GM12891 (cell line): ENCODE data around the gene BPTF.

Experiments
- PAX5 ChIP-seq: IDR thresholded peaks from 2 replicates; pipeline ENCODE4 v1.6.1; 2011; ENCODE audit warnings: low read length, moderate library complexity, mild to moderate bottlenecking; ENCODE audit not compliant: insufficient read depth, severe bottlenecking
- POLR2A ChIP-seq: IDR thresholded peaks from 2 replicates; pipeline ENCODE4 v1.6.1; 2011; ENCODE audit warnings: low read depth, low read length, control low read depth
- POLR2AphosphoS5 ChIP-seq: IDR thresholded peaks from 2 replicates; pipeline ENCODE4 v1.6.1; 2011; ENCODE audit warnings: low read depth, low read length, control low read depth
- SPI1 ChIP-seq: IDR thresholded peaks from 2 replicates; pipeline ENCODE4 v1.6.1; 2011; ENCODE audit warnings: low read depth, low read length, control low read depth
- TAF1 ChIP-seq: IDR thresholded peaks from 2 replicates; pipeline ENCODE4 v1.6.1; 2011; ENCODE audit warnings: low read depth, low read length, control low read depth

GRCh38 chr17:67980456-67980855 is 155.2 kb downstream of the BPTF start:
- TF ChIP-seq POLR2A (no peak), POLR2AphosphoS5 (no peak), TAF1 (no peak), PAX5 (no peak), SPI1 (no peak)
